ENCODE results near the gene ZNF367. TPM values are rescaled to one million over a fixed set of nuclear protein-coding genes. Genes with fewer than 3 reads are reported as not detected.

The ZNF367 gene
- 8.6 and 10.0 TPM in 2 replicates for total RNA-seq
- polyA plus RNA-seq = 1.2 and 1.7 TPM in 2 replicates
- 2.0 and 2.1 TPM in 2 replicates for polyA plus RNA-seq (2011; cell fraction: cytosol; rRNA removed)
- 4.0 and 5.4 TPM in 2 replicates for polyA plus RNA-seq (2011; cell fraction: nucleus; rRNA removed)
- 1.5 and 3.0 TPM in 2 replicates for polyA plus RNA-seq (2012)
- polyA minus RNA-seq = 2.2 and 2.7 TPM in 2 replicates
- 20.9 TPM for polyA minus RNA-seq (2011; cell fraction: cytosol; rRNA and poly(A)+ RNA removed)
- polyA minus RNA-seq (2011; cell fraction: nucleus; rRNA and poly(A)+ RNA removed) = 3.6 and 3.8 TPM in 2 replicates
- Bru-seq, nascent RNA = percentile 90 among the genes with signal in this experiment
- BruChase-seq, experiment 1, labeled RNA remaining after a 6-hour chase = percentile 63 among the genes with signal in this experiment
- percentile 66 among the genes with signal in this experiment for BruChase-seq, experiment 2, labeled RNA remaining after a 2-hour chase
- long read RNA-seq, transcript ZNF367-201 (5 exons, 3,646 nt) = major isoform, 21 of 30 reads
- long read RNA-seq, partial matches to known transcripts = 6 of 30 reads
- long read RNA-seq, other reads (novel, unspliced or antisense) = 3 of 30 reads

- Histone ChIP-seq H3K36me3 (ENCODE audit: control insufficient read depth in 2 of 2, extremely low read depth in 1 of 2, insufficient read depth in 2 of 2, low read length in 2 of 2) (no peaks in the 10 kb centered on the region), H3K4me2 (ENCODE audit: insufficient read depth, low read length) (peak within 1 kb of the TSS; percentile 91), H3K27ac (ENCODE audit: insufficient read depth, low read depth, low read length) (peak within 1 kb of the TSS; percentile 92), H3K79me2 (ENCODE audit: control insufficient read depth, insufficient read depth, low read length) (peaks cover 36% of the 10 kb centered on the region), H3K9me1 (replicated peaks; ENCODE audit: control insufficient read depth, extremely low read depth, insufficient read depth, low read length) (no peaks in the 10 kb centered on the region), H3K9ac (replicated peaks; ENCODE audit: extremely low read depth, insufficient read depth, low read length) (peak within 1 kb of the TSS; percentile 95), H3K4me3 (replicated peaks in 1 of 3; ENCODE audit: insufficient read depth in 1 of 3, low read depth in 1 of 3, low read length in 3 of 3) (peak within 1 kb of the TSS; percentile 75 to 84 (median 83)), H4K20me1 (replicated peaks; ENCODE audit: control insufficient read depth, extremely low read depth, insufficient read depth, low read length) (no peaks in the 10 kb centered on the region), H3K27me3 (ENCODE audit: control insufficient read depth in 2 of 2, insufficient read depth in 2 of 2, low read length in 2 of 2) (no peaks in the 10 kb centered on the region), H3K9me3 (replicated peaks; ENCODE audit: control insufficient read depth, insufficient read depth, low read length) (no peaks in the 10 kb centered on the region), H2AFZ (ENCODE audit: low read depth, low read length) (peak within 1 kb of the TSS; percentile 72), H3K4me1 (ENCODE audit: control insufficient read depth, extremely low read depth, insufficient read depth, low read length) (peaks cover 27% of the 10 kb centered on the region)
- DNase-seq (ENCODE audit: low read depth, low spot score) (peak; percentile 98), FAIRE-seq (peak; percentile 67)
- ChIA-PET POLR2A (no interaction called here), CTCF (interaction anchor here (1.3 kb wide), 1 partner anchor 91 kb away, joined by 5 read pairs; no protein-coding TSS in a partner anchor)
- TF ChIP-seq POLR2A (IDR thresholded peaks at IDR 0.05; ENCODE audit: low read depth, low read length) = peak; percentile 15
- TF ChIP-seq POLR2AphosphoS5 (IDR thresholded peaks at IDR 0.05; ENCODE audit: insufficient read depth, low read depth, low read length) = peak; percentile 58
- TF ChIP-seq MAX (IDR thresholded peaks at IDR 0.05; ENCODE audit: insufficient read depth, insufficient read length) = no peak
- intact Hi-C loops (cut with micrococcal nuclease) = loop anchor here (1.0 to 10.0 kb wide), 6 partner anchors 35 to 996 kb away; partner anchors contain the start of genes SLC35D2 and TDRD7
- BruUV-seq (replicated peaks) = TSS peak; percentile 32
- dilution Hi-C loops (cut with MboI; ENCODE audit: extremely low pct_ligation_motif_present, low sequenced_read_pairs) = no loop called here
These were observed at the start of gene ZNF367 for GRCh38 chr9:96418083-96418919. Gene ZNF367 (minus strand): TSS chr9:96418370. CDS start chr9:96418032, 338 bp downstream.

GRCh38 chr9:96467784-96468183 lies 49.6 kb upstream of the ZNF367 start:
- Histone ChIP-seq H3K9ac (replicated peaks; ENCODE audit: extremely low read depth, insufficient read depth, low read length) (no peak overlapping the region), H3K36me3 (ENCODE audit: control insufficient read depth in 2 of 2, extremely low read depth in 1 of 2, insufficient read depth in 2 of 2, low read length in 2 of 2) (peaks cover 0 to 2% of the 10 kb centered on the region in 2 experiments), H4K20me1 (replicated peaks; ENCODE audit: control insufficient read depth, extremely low read depth, insufficient read depth, low read length) (no peaks in the 10 kb centered on the region), H3K9me3 (replicated peaks; ENCODE audit: control insufficient read depth, insufficient read depth, low read length) (no peaks in the 10 kb centered on the region), H3K4me3 (replicated peaks in 1 of 3; ENCODE audit: insufficient read depth in 1 of 3, low read depth in 1 of 3, low read length in 3 of 3) (no peak overlapping the region), H3K79me2 (ENCODE audit: control insufficient read depth, insufficient read depth, low read length) (no peaks in the 10 kb centered on the region), H3K27me3 (ENCODE audit: control insufficient read depth in 2 of 2, insufficient read depth in 2 of 2, low read length in 2 of 2) (no peaks in the 10 kb centered on the region), H3K4me1 (ENCODE audit: control insufficient read depth, extremely low read depth, insufficient read depth, low read length) (no peaks in the 10 kb centered on the region), H3K4me2 (ENCODE audit: insufficient read depth, low read length) (no peak overlapping the region), H2AFZ (ENCODE audit: low read depth, low read length) (no peak overlapping the region), H3K27ac (ENCODE audit: insufficient read depth, low read depth, low read length) (no peak overlapping the region), H3K9me1 (replicated peaks; ENCODE audit: control insufficient read depth, extremely low read depth, insufficient read depth, low read length) (no peaks in the 10 kb centered on the region)
- intact Hi-C loops (cut with micrococcal nuclease) = no loop called here
- ChIA-PET POLR2A (no interaction called here), CTCF (interaction anchor here (0.8 to 1.3 kb wide), 2 partner anchors 15 to 18 kb away, joined by 3 read pairs; partner anchors contain the start of gene HABP4)
- dilution Hi-C loops (cut with MboI; ENCODE audit: extremely low pct_ligation_motif_present, low sequenced_read_pairs) = no loop called here
- BruUV-seq (replicated peaks) = no TSS peak
- TF ChIP-seq JUN (IDR thresholded peaks at IDR 0.05; ENCODE audit: borderline replicate concordance, insufficient read depth, insufficient read length, low read depth) (no peak), POLR2A (IDR thresholded peaks at IDR 0.05; ENCODE audit: low read depth, low read length) (no peak), MYC (IDR thresholded peaks at IDR 0.05; ENCODE audit: low read depth, low read length) (no peak), MAX (IDR thresholded peaks at IDR 0.05; ENCODE audit: insufficient read depth, insufficient read length) (no peak), EZH2 (IDR thresholded peaks at IDR 0.05; ENCODE audit: borderline replicate concordance, low read depth, low read length, severe bottlenecking) (no peak), POLR2AphosphoS5 (IDR thresholded peaks at IDR 0.05; ENCODE audit: insufficient read depth, low read depth, low read length) (no peak), FOS (IDR thresholded peaks at IDR 0.05; ENCODE audit: borderline replicate concordance, insufficient read depth, low read length) (no peak), GATA2 (IDR thresholded peaks at IDR 0.05; ENCODE audit: insufficient read depth, insufficient read length, low read depth, low read length) (no peak), CTCF (IDR thresholded peaks at IDR 0.05; ENCODE audit: extremely low read depth in 1 of 2, insufficient read depth in 1 of 2, low read depth in 1 of 2, low read length in 2 of 2) (no peak)
- FAIRE-seq = no peak
- DNase-seq (ENCODE audit: low read depth, low spot score) = no peak

All from endothelial cell of umbilical vein (primary cell).